Measurements from ENCODE around the gene CALCR. TPM values are rescaled to one million over a fixed set of nuclear protein-coding genes. Genes with fewer than 3 reads are reported as not detected.

CALCR gene
- total RNA-seq, 3 donors from 2014 or later: 0.15 to 0.80 (median 0.66) TPM

DNA sequence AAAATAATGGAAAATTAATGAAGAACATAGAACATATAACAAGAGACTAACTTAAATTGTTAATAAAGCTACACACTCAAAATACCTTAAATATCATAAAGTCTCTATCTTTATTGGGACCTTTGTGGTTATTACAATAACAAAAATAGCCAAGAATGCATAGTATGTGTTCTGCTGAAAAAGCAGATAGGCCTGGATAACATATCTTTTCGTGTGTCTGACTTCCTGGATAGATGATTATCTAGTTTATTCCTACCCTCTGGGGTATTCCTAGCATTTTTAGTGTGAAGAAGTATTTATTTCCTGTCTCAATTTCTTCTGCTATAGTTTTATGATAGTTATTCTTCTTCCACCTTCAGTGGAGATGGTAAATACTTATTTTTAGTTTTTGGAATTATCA, 36.5 kb downstream of the CALCR start:
- Histone ChIP-seq H3K27me3 (no peaks in the 10 kb centered on the region), H3K4me1 (no peaks in the 10 kb centered on the region), H3K36me3 (no peaks in the 10 kb centered on the region), H3K9me3 (no peaks in the 10 kb centered on the region), H3K4me3 (no peak overlapping the region), H3K27ac (no peak overlapping the region)
- DNase-seq (ENCODE audit: low spot score in 2 of 2): no peak
- intact Hi-C loops (cut with DNase I; ENCODE audit: low total_unique reads): no loop called here
- TF ChIP-seq, protein P1, sequence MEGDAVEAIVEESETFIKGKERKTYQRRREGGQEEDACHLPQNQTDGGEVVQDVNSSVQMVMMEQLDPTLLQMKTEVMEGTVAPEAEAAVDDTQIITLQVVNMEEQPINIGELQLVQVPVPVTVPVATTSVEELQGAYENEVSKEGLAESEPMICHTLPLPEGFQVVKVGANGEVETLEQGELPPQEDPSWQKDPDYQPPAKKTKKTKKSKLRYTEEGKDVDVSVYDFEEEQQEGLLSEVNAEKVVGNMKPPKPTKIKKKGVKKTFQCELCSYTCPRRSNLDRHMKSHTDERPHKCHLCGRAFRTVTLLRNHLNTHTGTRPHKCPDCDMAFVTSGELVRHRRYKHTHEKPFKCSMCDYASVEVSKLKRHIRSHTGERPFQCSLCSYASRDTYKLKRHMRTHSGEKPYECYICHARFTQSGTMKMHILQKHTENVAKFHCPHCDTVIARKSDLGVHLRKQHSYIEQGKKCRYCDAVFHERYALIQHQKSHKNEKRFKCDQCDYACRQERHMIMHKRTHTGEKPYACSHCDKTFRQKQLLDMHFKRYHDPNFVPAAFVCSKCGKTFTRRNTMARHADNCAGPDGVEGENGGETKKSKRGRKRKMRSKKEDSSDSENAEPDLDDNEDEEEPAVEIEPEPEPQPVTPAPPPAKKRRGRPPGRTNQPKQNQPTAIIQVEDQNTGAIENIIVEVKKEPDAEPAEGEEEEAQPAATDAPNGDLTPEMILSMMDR (IDR thresholded peaks at IDR 0.05): no peak
- TF ChIP-seq POLR2AphosphoS5 (IDR thresholded peaks at IDR 0.05) (no peak), POLR2A (IDR thresholded peaks at IDR 0.05) (no peak)

DNA sequence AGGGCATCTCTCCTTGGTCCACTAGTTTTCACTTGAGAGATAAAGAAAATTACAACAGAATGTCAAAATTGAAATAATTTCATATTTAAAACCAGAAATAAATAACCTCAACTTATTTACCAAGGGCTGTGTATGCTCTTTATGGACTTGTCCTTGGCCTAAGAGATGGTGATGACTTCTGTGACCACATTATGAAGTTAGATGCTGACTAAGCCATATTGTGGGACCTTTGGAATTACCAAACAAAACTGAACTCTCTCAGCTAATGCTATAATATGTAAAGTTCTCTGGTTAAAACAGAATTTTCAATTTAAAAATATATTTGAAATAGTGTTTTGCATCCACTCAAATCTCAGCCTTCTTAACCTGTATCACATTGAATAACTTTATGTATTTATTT, 38.9 kb downstream of the CALCR start:
- no peak overlapping the region for H3K4me3 ChIP-seq
- intact Hi-C loops (cut with DNase I; ENCODE audit: low total_unique reads): no loop called here
- TF ChIP-seq, protein P1 (IDR thresholded peaks at IDR 0.05): no peak
- TF ChIP-seq POLR2AphosphoS5 (IDR thresholded peaks at IDR 0.05): no peak
- TF ChIP-seq POLR2A (IDR thresholded peaks at IDR 0.05): no peak
- H3K4me1 ChIP-seq: no peaks in the 10 kb centered on the region
- no peak overlapping the region for H3K27ac ChIP-seq
- H3K27me3 ChIP-seq: no peaks in the 10 kb centered on the region
- no peak for DNase-seq (ENCODE audit: low spot score in 2 of 2)
- no peaks in the 10 kb centered on the region for H3K36me3 ChIP-seq
- no peaks in the 10 kb centered on the region for H3K9me3 ChIP-seq

DNA sequence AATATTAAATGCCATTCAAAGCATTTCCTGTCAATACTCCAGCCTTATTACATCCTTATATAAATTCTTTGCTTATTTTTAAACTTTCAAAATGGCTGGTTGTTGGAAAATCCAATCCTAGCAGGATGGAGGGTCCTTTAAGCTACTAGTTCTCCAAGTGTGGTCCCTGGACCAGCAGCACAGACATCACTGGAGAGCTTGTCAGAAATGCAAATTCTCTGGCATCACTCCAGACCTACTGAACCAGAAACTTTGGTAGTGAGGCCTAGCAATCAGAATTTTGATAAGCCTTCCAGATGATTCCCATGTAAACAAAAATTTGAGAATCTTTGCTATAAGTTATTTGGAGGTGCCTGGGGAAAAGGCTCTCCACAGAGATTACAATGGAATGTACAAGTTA, 43.8 kb downstream of the CALCR start:
- Histone ChIP-seq H3K27me3 (no peaks in the 10 kb centered on the region), H3K27ac (no peak overlapping the region), H3K9me3 (no peaks in the 10 kb centered on the region), H3K4me1 (no peaks in the 10 kb centered on the region), H3K36me3 (no peaks in the 10 kb centered on the region), H3K4me3 (no peak overlapping the region)
- intact Hi-C loops (cut with DNase I; ENCODE audit: low total_unique reads): no loop called here
- TF ChIP-seq, protein P1 (IDR thresholded peaks at IDR 0.05): no peak
- DNase-seq (ENCODE audit: low spot score in 2 of 2): no peak

DNA sequence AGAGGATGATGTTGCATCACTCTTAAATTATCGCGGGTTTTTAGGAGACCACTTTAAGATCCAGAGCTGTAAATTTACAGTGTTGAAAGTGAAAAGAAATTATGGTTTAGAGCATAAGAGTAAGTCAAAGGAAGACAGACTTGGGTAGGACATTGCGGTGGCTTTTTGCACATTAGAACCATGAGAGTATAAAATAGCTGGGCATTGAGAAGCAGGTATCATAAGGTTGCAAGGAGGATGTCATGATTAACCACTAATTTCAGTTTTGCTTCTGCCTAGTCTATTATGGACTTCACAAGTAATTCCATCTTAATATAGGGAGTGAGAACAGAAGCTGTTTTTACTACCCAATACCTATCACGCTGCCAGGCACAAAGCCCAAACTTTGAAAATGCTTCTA, 57.7 kb downstream of the CALCR start:
- Histone ChIP-seq H3K4me1 (no peaks in the 10 kb centered on the region), H3K27ac (no peak overlapping the region), H3K27me3 (no peaks in the 10 kb centered on the region), H3K36me3 (no peaks in the 10 kb centered on the region), H3K4me3 (no peak overlapping the region), H3K9me3 (no peaks in the 10 kb centered on the region)
- no peak for DNase-seq (ENCODE audit: low spot score in 2 of 2)
- TF ChIP-seq POLR2A (IDR thresholded peaks at IDR 0.05): no peak
- TF ChIP-seq POLR2AphosphoS5 (IDR thresholded peaks at IDR 0.05): no peak
- TF ChIP-seq, protein P1 (IDR thresholded peaks at IDR 0.05): no peak
- intact Hi-C loops (cut with DNase I; ENCODE audit: low total_unique reads): no loop called here

DNA sequence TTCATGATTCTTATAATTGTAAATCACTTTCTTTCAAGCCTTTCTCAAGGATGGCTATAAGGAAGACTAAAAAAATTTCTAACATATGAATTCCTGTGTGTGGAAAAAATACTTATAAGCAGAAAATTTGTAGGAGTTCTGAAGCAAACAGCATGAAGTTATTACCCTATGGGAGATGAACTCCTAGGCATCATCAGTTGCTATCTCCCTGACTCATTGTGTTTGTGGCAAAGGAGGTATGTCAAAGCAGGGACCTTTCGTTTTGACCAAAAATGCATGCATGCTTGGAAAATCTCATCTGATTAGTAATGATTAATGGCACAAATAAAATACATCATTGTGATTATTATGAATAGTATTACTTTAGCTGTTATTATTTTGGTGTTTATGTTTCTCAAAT, 59.4 kb downstream of the CALCR start:
- DNase-seq (ENCODE audit: low spot score in 2 of 2): no peak
- TF ChIP-seq, protein P1 (IDR thresholded peaks at IDR 0.05): no peak
- TF ChIP-seq POLR2A (IDR thresholded peaks at IDR 0.05): no peak
- no peak for TF ChIP-seq POLR2AphosphoS5 (IDR thresholded peaks at IDR 0.05)

More for the DNA sequence above, 59.4 kb downstream of the CALCR start:
- Histone ChIP-seq H3K27me3 (no peaks in the 10 kb centered on the region), H3K4me3 (no peak overlapping the region), H3K27ac (no peak overlapping the region), H3K36me3 (no peaks in the 10 kb centered on the region), H3K4me1 (no peaks in the 10 kb centered on the region), H3K9me3 (no peaks in the 10 kb centered on the region)
- intact Hi-C loops (cut with DNase I; ENCODE audit: low total_unique reads): no loop called here

Data from breast epithelium (tissue), 4 donors.